Breast epithelium (tissue), 4 donors: Measurements from ENCODE around the gene PIAS3. TPM values are rescaled to one million over a fixed set of nuclear protein-coding genes. Genes with fewer than 3 reads are reported as not detected.

Experiments used
- DNase-seq, 2 donors: peaks; one replicate each; pipeline ENCODE4 v3.0.0-alpha.2; 2019; ENCODE audit warnings: low spot score in 2 of 2
- H3K27ac ChIP-seq, 2 donors: fragments of 200-600 bp; sonication (generic) in 1 of 2; one replicate each; pipeline ENCODE4 v1.5.1; 2016 to 2019; ENCODE audit warnings: mild to moderate bottlenecking in 1 of 2
- H3K27me3 ChIP-seq, 2 donors: fragments of 200-600 bp; sonication (generic) in 1 of 2; one replicate each; pipeline versions ENCODE4 v1.5.1 to v1.6.0; 2017 to 2019; ENCODE audit warnings: control low read depth in 1 of 2, mild to moderate bottlenecking in 1 of 2
- H3K36me3 ChIP-seq: fragments of 200-600 bp; one replicate; pipeline ENCODE4 v1.5.1; 2019
- H3K4me1 ChIP-seq, 2 donors: fragments of 200-600 bp; sonication (generic); one replicate each; pipeline ENCODE4 v1.5.1; 2016 to 2019; ENCODE audit warnings: control low read depth in 1 of 2
- H3K4me3 ChIP-seq, 3 donors: fragments of 200-600 bp; sonication (generic); 1 replicate in 2 of 3; 2 replicates in 1 of 3; pipeline ENCODE4 v1.5.1; 2016 to 2019; ENCODE audit warnings: mild to moderate bottlenecking in 3 of 3, moderate library complexity in 2 of 3
- H3K9me3 ChIP-seq, 2 donors: fragments of 200-600 bp; sonication (generic) in 1 of 2; one replicate each; pipeline ENCODE4 v1.5.1; 2016 to 2019; ENCODE audit warnings: control low read depth in 1 of 2
- CTCF ChIP-seq, 3 donors: fragments of 450-650 bp; IDR thresholded peaks; one replicate each; pipeline ENCODE4 v1.5.1; 2016 to 2017; ENCODE audit warnings: antibody characterized with exemption in 3 of 3, mild to moderate bottlenecking in 3 of 3, moderate library complexity in 3 of 3
- POLR2A ChIP-seq: fragments of 450-650 bp; IDR thresholded peaks from one replicate; pipeline ENCODE4 v1.6.1; 2016; ENCODE audit warnings: antibody characterized with exemption, mild to moderate bottlenecking, moderate library complexity
- POLR2AphosphoS5 ChIP-seq, 3 donors: sonication (generic); formaldehyde crosslinking; IDR thresholded peaks; one replicate each; pipeline ENCODE4 v1.6.1; 2017; ENCODE audit warnings: antibody characterized with exemption in 3 of 3
- intact Hi-C: fragments of 100-400 bp; cut with DNase I; formaldehyde crosslinking; loops from one replicate; pipeline ENCODE4 v1.15.1; 2023; ENCODE audit warnings: low total_unique reads
- total RNA-seq, 3 donors: library from RNA; depleted of rRNA; stranded (reverse); fragments of >200 nt; gene quantifications; one replicate each; pipeline ENCODE4 v1.1.0, GENCODE V29; 2016

Gene PIAS3
- 10 to 100 TPM; 14.1 to 53.3 (median 31.8) TPM for total RNA-seq

- Histone ChIP-seq H3K27me3 (no peaks in the 10 kb centered on the region), H3K4me1 (peaks cover 0 to 10% of the 10 kb centered on the region in 2 donors), H3K9me3 (no peaks in the 10 kb centered on the region), H3K27ac (peak within 1 kb of the TSS; percentile 92 to 94), H3K4me3 (peak within 1 kb of the TSS; percentile 78 to 83 (median 83)), H3K36me3 (peaks cover 8% of the 10 kb centered on the region)
- intact Hi-C loops, result loop anchor here (10.0 kb wide), 1 partner anchor 156 kb away; no protein-coding TSS in a partner anchor
- peak; percentile 93 to 94 for DNase-seq
- TF ChIP-seq POLR2A, result no peak
- peak; percentile 31 to 71 (median 54) for TF ChIP-seq POLR2AphosphoS5 (IDR thresholded peaks at IDR 0.05)
- no peak for TF ChIP-seq CTCF (IDR thresholded peaks at IDR 0.05)
These were observed at the start of gene PIAS3 for GRCh38 chr1:145858901-145859490. PIAS3 (minus strand) TSS chr1:145859081; CDS start chr1:145858990, 91 bp downstream.

GRCh38 chr1:145908653-145909052 lies 49.8 kb upstream of the PIAS3 start:
- intact Hi-C loops, result no loop called here
- Histone ChIP-seq H3K27ac (peak overlapping the region in 1 of 2 donors; percentile 40), H3K27me3 (no peaks in the 10 kb centered on the region), H3K9me3 (no peaks in the 10 kb centered on the region), H3K4me1 (no peaks in the 10 kb centered on the region), H3K36me3 (no peaks in the 10 kb centered on the region), H3K4me3 (peak overlapping the region in 2 of 3 donors; percentile 37 to 39)
- no peak for TF ChIP-seq POLR2AphosphoS5 (IDR thresholded peaks at IDR 0.05)
- TF ChIP-seq CTCF (IDR thresholded peaks at IDR 0.05), result no peak
- TF ChIP-seq POLR2A, result no peak
- no peak for DNase-seq

GRCh38 chr1:145906954-145907753 lies 48.3 kb upstream of the PIAS3 start:
- intact Hi-C loops, result no loop called here
- no peak overlapping the region for H3K4me3 ChIP-seq

GRCh38 chr1:145901312-145902021 lies 42.6 kb upstream of the PIAS3 start:
- Histone ChIP-seq H3K4me1 (no peaks in the 10 kb centered on the region), H3K27me3 (no peaks in the 10 kb centered on the region), H3K4me3 (no peak overlapping the region), H3K9me3 (no peaks in the 10 kb centered on the region), H3K27ac (no peak overlapping the region), H3K36me3 (no peaks in the 10 kb centered on the region)
- TF ChIP-seq POLR2AphosphoS5 (IDR thresholded peaks at IDR 0.05) (no peak), POLR2A (no peak), CTCF (IDR thresholded peaks at IDR 0.05) (no peak)
- no peak for DNase-seq
- intact Hi-C loops, result no loop called here

More at GRCh38 chr1:145906954-145907753, 48.3 kb upstream of the PIAS3 start:
- Histone ChIP-seq H3K4me1 (no peaks in the 10 kb centered on the region), H3K27ac (peak overlapping the region in 1 of 2 donors; percentile 19), H3K36me3 (no peaks in the 10 kb centered on the region), H3K27me3 (no peaks in the 10 kb centered on the region), H3K9me3 (no peaks in the 10 kb centered on the region)
- DNase-seq, result no peak
- TF ChIP-seq POLR2AphosphoS5 (IDR thresholded peaks at IDR 0.05), result no peak
- no peak for TF ChIP-seq CTCF (IDR thresholded peaks at IDR 0.05)
- TF ChIP-seq POLR2A, result no peak
